HCEC 1CT (cell line): ENCODE results near the gene SLC35B4.
"Not testable (repeated sequence)": the region's sequence is repeated elsewhere in the genome, so short reads cannot be mapped to it uniquely, and the experiment has no call there.

Experiments
- DNase-seq: peaks from one replicate; pipeline ENCODE4 v3.0.0-alpha.2; 2017

Gene SLC35B4

GRCh38 chr7:134330974-134331373 lies 14.2 kb upstream of the SLC35B4 start:
- no peak for DNase-seq

GRCh38 chr7:134329614-134330346 lies 13.1 kb upstream of the SLC35B4 start:
- DNase-seq, result no peak

GRCh38 chr7:134328900-134329299 lies 12.2 kb upstream of the SLC35B4 start:
- no peak for DNase-seq

GRCh38 chr7:134327896-134328295 lies 11.2 kb upstream of the SLC35B4 start:
- DNase-seq, result peak; percentile 46

GRCh38 chr7:134324107-134324506 lies 7.4 kb upstream of the SLC35B4 start:
- no peak for DNase-seq

- peak; percentile 26 for DNase-seq
These were observed 3.5 kb upstream of the SLC35B4 start for GRCh38 chr7:134320201-134320600.

GRCh38 chr7:134318443-134318842 lies 1.7 kb upstream of the SLC35B4 start:
- no peak for DNase-seq

GRCh38 chr7:134317434-134317833 lies 704 bp upstream of the SLC35B4 start:
- no peak for DNase-seq

GRCh38 chr7:134315679-134316538 lies 821 bp downstream of the SLC35B4 start:
- DNase-seq, result peak; percentile 5

- DNase-seq, result no peak
These were observed 3.2 kb downstream of the SLC35B4 start for GRCh38 chr7:134313543-134313942.

- no peak for DNase-seq
These were observed 4.0 kb downstream of the SLC35B4 start for GRCh38 chr7:134312717-134313116.

GRCh38 chr7:134311807-134312206 lies 4.9 kb downstream of the SLC35B4 start:
- no peak for DNase-seq

- DNase-seq, result no peak
These were observed 8.2 kb downstream of the SLC35B4 start for GRCh38 chr7:134308548-134308947.

GRCh38 chr7:134307320-134307719 lies 9.4 kb downstream of the SLC35B4 start:
- no peak for DNase-seq

- no peak for DNase-seq
These were observed 14.6 kb downstream of the SLC35B4 start for GRCh38 chr7:134302120-134302519.

GRCh38 chr7:134301592-134301991 lies 15.1 kb downstream of the SLC35B4 start:
- no peak for DNase-seq

- no peak for DNase-seq
These were observed 15.7 kb downstream of the SLC35B4 start for GRCh38 chr7:134300988-134301387.

GRCh38 chr7:134298902-134299683 lies 17.6 kb downstream of the SLC35B4 start:
- no peak for DNase-seq

GRCh38 chr7:134297489-134297888 lies 19.2 kb downstream of the SLC35B4 start:
- no peak for DNase-seq

- not testable (repeated sequence) for DNase-seq
These were observed 20.7 kb downstream of the SLC35B4 start for GRCh38 chr7:134295982-134296381.

- DNase-seq, result no peak
These were observed 23.6 kb downstream of the SLC35B4 start for GRCh38 chr7:134293002-134293740.

GRCh38 chr7:134290286-134290685 lies 26.4 kb downstream of the SLC35B4 start:
- peak; percentile 13 for DNase-seq

- no peak for DNase-seq
These were observed 26.9 kb downstream of the SLC35B4 start for GRCh38 chr7:134289841-134290240.
